Measurements from ENCODE around the gene DPYSL3.
"Not testable (repeated sequence)": the region's sequence is repeated elsewhere in the genome, so short reads cannot be mapped to it uniquely, and the experiment has no call there.

Gene DPYSL3

GRCh38 chr5:147400126-147400809 is 109.6 kb downstream of the DPYSL3 start:
- DNase-seq: no peak

- no peak for DNase-seq
Measured at GRCh38 chr5:147398860-147399259, 111.0 kb downstream of the DPYSL3 start.

GRCh38 chr5:147397616-147398015 is 112.3 kb downstream of the DPYSL3 start:
- no peak for DNase-seq

GRCh38 chr5:147396070-147396823 is 113.6 kb downstream of the DPYSL3 start:
- DNase-seq: no peak

- no peak for DNase-seq
Measured at GRCh38 chr5:147393874-147394672, 115.8 kb downstream of the DPYSL3 start.

GRCh38 chr5:147391781-147392180 is 118.1 kb downstream of the DPYSL3 start:
- no peak for DNase-seq

- DNase-seq: no peak
Measured at GRCh38 chr5:147390654-147391225, 119.1 kb downstream of the DPYSL3 start.

- no peak for DNase-seq
Measured at GRCh38 chr5:147388184-147389108, 121.4 kb downstream of the DPYSL3 start.

GRCh38 chr5:147387109-147387508 is 122.8 kb downstream of the DPYSL3 start:
- DNase-seq: no peak

GRCh38 chr5:147384346-147385193 is 125.3 kb downstream of the DPYSL3 start:
- no peak for DNase-seq

- DNase-seq: no peak
Measured at GRCh38 chr5:147382776-147383175, 127.1 kb downstream of the DPYSL3 start.

- no peak for DNase-seq
Measured at GRCh38 chr5:147381555-147381954, 128.3 kb downstream of the DPYSL3 start.

GRCh38 chr5:147377682-147378081 is 132.2 kb downstream of the DPYSL3 start:
- DNase-seq: no peak

GRCh38 chr5:147375151-147375550 is 134.7 kb downstream of the DPYSL3 start:
- DNase-seq: no peak

GRCh38 chr5:147373328-147373727 is 136.5 kb downstream of the DPYSL3 start:
- DNase-seq: no peak

- no peak for DNase-seq
Measured at GRCh38 chr5:147372191-147372590, 137.7 kb downstream of the DPYSL3 start.

GRCh38 chr5:147371290-147371689 is 138.6 kb downstream of the DPYSL3 start:
- DNase-seq: no peak

GRCh38 chr5:147369742-147370374 is 140.0 kb downstream of the DPYSL3 start:
- no peak for DNase-seq

- DNase-seq: not testable (repeated sequence)
Measured at GRCh38 chr5:147367381-147367780, 142.5 kb downstream of the DPYSL3 start.

GRCh38 chr5:147361441-147362175 is 148.3 kb downstream of the DPYSL3 start:
- no peak for DNase-seq

Data from CD4-positive, alpha-beta T cell treated with Interleukin-6 for 4 hours (primary cell).